Mesodermal cell (in vitro differentiated cells): ENCODE data around the gene VPS8.

Source experiments
- H3K27ac ChIP-seq: 2 replicates; pipeline ENCODE4 v1.7.0; 2013; ENCODE audit warnings: mild to moderate bottlenecking, low read depth, low read length, moderate library complexity; ENCODE audit not compliant: severe bottlenecking
- H3K36me3 ChIP-seq: 2 replicates; pipeline ENCODE4 v1.7.1; 2013; ENCODE audit warnings: mild to moderate bottlenecking, low read length, moderate library complexity; ENCODE audit not compliant: control insufficient read depth, insufficient read depth
- H3K4me1 ChIP-seq: one replicate; pipeline ENCODE4 v1.7.1; 2013; ENCODE audit warnings: mild to moderate bottlenecking, low read length; ENCODE audit not compliant: insufficient read depth, control insufficient read depth, poor library complexity, severe bottlenecking
- H3K4me3 ChIP-seq: 2 replicates; pipeline ENCODE4 v1.7.0; 2013; ENCODE audit warnings: low read length, control low read depth, mild to moderate bottlenecking; ENCODE audit not compliant: insufficient read depth, poor library complexity, severe bottlenecking; ENCODE audit errors: extremely low read depth
- H3K9me3 ChIP-seq: 2 replicates; pipeline ENCODE4 v1.7.1; 2013; ENCODE audit warnings: mild to moderate bottlenecking, low read length, moderate library complexity; ENCODE audit not compliant: control insufficient read depth
- WGBS, 2 experiments: methylation state at CpG; one replicate each; pipeline ENCODE4 v1.1.5; 2013; ENCODE audit warnings: missing lambda C conversion rate in 2 of 2; ENCODE audit not compliant: insufficient coverage in 2 of 2; 5-methylcytosine and 5-hydroxymethylcytosine counted together

VPS8 gene

GRCh38 chr3:185051801-185052200 is 239.8 kb downstream of the VPS8 start:
- 87 to 88% methylated on average over 7 to 8 of the region's 8 CpGs for WGBS, 2 experiments
- Histone ChIP-seq H3K4me1 (no peaks in the 10 kb centered on the region), H3K27ac (no peak overlapping the region), H3K4me3 (no peak overlapping the region), H3K36me3 (peaks cover 7% of the 10 kb centered on the region), H3K9me3 (peaks cover 7% of the 10 kb centered on the region)

- Histone ChIP-seq H3K4me1 (no peaks in the 10 kb centered on the region), H3K4me3 (no peak overlapping the region), H3K9me3 (peaks cover 14% of the 10 kb centered on the region), H3K36me3 (peaks cover 7% of the 10 kb centered on the region), H3K27ac (no peak overlapping the region)
- 91 to 97% methylated on average over 4 to 5 of the region's 6 CpGs for WGBS, 2 experiments
Observed at GRCh38 chr3:185052631-185053030, 240.7 kb downstream of the VPS8 start.

GRCh38 chr3:185056908-185057307 is 244.9 kb downstream of the VPS8 start:
- Histone ChIP-seq H3K27ac (no peak overlapping the region), H3K4me3 (no peak overlapping the region), H3K4me1 (no peaks in the 10 kb centered on the region), H3K36me3 (peaks cover 3% of the 10 kb centered on the region), H3K9me3 (peaks cover 26% of the 10 kb centered on the region)
- no CpG with 5 or more reads among the region's 2 CpGs for WGBS, 2 experiments

GRCh38 chr3:185057829-185058228 is 245.9 kb downstream of the VPS8 start:
- peaks cover 26% of the 10 kb centered on the region for H3K9me3 ChIP-seq
- H3K27ac ChIP-seq, result no peak overlapping the region
- no peaks in the 10 kb centered on the region for H3K36me3 ChIP-seq
- no CpG with 5 or more reads among the region's 1 CpG for WGBS, 2 experiments
- no peaks in the 10 kb centered on the region for H3K4me1 ChIP-seq
- no peak overlapping the region for H3K4me3 ChIP-seq

GRCh38 chr3:185058796-185059195 is 246.8 kb downstream of the VPS8 start:
- no peak overlapping the region for H3K27ac ChIP-seq
- no peak overlapping the region for H3K4me3 ChIP-seq
- no CpG with 5 or more reads among the region's 2 CpGs for WGBS, 2 experiments
- no peaks in the 10 kb centered on the region for H3K36me3 ChIP-seq
- H3K4me1 ChIP-seq, result no peaks in the 10 kb centered on the region
- H3K9me3 ChIP-seq, result peaks cover 26% of the 10 kb centered on the region

GRCh38 chr3:185059766-185060165 is 247.8 kb downstream of the VPS8 start:
- no peak overlapping the region for H3K4me3 ChIP-seq
- WGBS, 2 experiments, result 82 to 94% methylated on average over 2 of the region's 2 CpGs

GRCh38 chr3:185060655-185061054 is 248.7 kb downstream of the VPS8 start:
- Histone ChIP-seq H3K4me3 (no peak overlapping the region), H3K4me1 (no peaks in the 10 kb centered on the region), H3K9me3 (peaks cover 26% of the 10 kb centered on the region), H3K36me3 (no peaks in the 10 kb centered on the region), H3K27ac (no peak overlapping the region)
- 80 to 86% methylated on average over 2 of the region's 2 CpGs for WGBS, 2 experiments

More at GRCh38 chr3:185059766-185060165, 247.8 kb downstream of the VPS8 start:
- Histone ChIP-seq H3K36me3 (no peaks in the 10 kb centered on the region), H3K9me3 (peaks cover 26% of the 10 kb centered on the region), H3K4me1 (no peaks in the 10 kb centered on the region), H3K27ac (no peak overlapping the region)

GRCh38 chr3:185062191-185062590 is 250.2 kb downstream of the VPS8 start:
- peaks cover 15% of the 10 kb centered on the region for H3K9me3 ChIP-seq
- H3K4me3 ChIP-seq, result no peak overlapping the region
- H3K27ac ChIP-seq, result no peak overlapping the region
- no peaks in the 10 kb centered on the region for H3K4me1 ChIP-seq
- no peaks in the 10 kb centered on the region for H3K36me3 ChIP-seq

- no peaks in the 10 kb centered on the region for H3K36me3 ChIP-seq
- no peak overlapping the region for H3K27ac ChIP-seq
- H3K4me3 ChIP-seq, result no peak overlapping the region
- WGBS, 2 experiments, result 81% methylated on average over 2 of the region's 3 CpGs; no CpG with 5 or more reads in 1 of the 2 experiments
- peaks cover 4% of the 10 kb centered on the region for H3K9me3 ChIP-seq
- H3K4me1 ChIP-seq, result no peaks in the 10 kb centered on the region
Observed at GRCh38 chr3:185063431-185063830, 251.5 kb downstream of the VPS8 start.

- H3K4me3 ChIP-seq, result no peak overlapping the region
- WGBS, 2 experiments, result 90% methylated on average over 3 of the region's 3 CpGs; no CpG with 5 or more reads in 1 of the 2 experiments
- H3K36me3 ChIP-seq, result no peaks in the 10 kb centered on the region
- peaks cover 4% of the 10 kb centered on the region for H3K9me3 ChIP-seq
- no peak overlapping the region for H3K27ac ChIP-seq
- no peaks in the 10 kb centered on the region for H3K4me1 ChIP-seq
Observed at GRCh38 chr3:185065059-185065458, 253.1 kb downstream of the VPS8 start.

- no peaks in the 10 kb centered on the region for H3K4me1 ChIP-seq
- WGBS, 2 experiments, result 90 to 97% methylated on average over 4 of the region's 4 CpGs
- H3K4me3 ChIP-seq, result no peak overlapping the region
- H3K36me3 ChIP-seq, result no peaks in the 10 kb centered on the region
- no peak overlapping the region for H3K27ac ChIP-seq
- no peaks in the 10 kb centered on the region for H3K9me3 ChIP-seq
Observed at GRCh38 chr3:185066251-185066650, 254.3 kb downstream of the VPS8 start.
